ENCODE results near the gene HRH3.

Gene HRH3

DNA sequence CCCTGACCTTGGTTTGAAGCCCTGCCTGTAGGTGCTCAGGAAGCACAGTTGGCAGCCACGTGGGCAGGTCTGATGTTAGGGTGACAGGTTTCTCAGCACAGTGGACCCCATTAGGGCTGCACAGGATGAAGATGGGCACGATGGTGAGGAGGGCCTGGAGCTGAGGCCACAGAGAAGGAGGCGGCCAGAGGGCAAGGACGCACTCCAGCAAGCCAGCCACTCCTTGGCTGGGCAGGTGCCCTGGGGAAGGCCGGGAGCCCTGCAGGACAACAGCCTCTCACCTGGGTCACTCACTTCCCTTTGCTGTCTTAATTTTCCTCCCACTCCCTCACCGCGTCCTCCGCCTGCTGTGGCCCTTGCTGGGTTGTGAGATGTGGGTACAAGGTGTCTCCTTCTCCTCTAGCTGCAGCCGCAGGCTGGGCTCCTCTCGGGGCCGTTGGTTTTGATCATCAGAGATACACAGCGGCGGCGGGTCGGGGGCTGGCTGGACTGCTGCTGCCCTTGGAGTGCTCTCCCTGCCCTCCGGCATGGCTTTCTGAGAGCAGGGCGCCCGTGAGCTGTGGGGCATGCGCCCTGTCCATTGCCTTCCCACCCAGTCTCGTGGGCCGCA, 23.9 kb upstream of the HRH3 start:
- DNase-seq = no peak

DNA sequence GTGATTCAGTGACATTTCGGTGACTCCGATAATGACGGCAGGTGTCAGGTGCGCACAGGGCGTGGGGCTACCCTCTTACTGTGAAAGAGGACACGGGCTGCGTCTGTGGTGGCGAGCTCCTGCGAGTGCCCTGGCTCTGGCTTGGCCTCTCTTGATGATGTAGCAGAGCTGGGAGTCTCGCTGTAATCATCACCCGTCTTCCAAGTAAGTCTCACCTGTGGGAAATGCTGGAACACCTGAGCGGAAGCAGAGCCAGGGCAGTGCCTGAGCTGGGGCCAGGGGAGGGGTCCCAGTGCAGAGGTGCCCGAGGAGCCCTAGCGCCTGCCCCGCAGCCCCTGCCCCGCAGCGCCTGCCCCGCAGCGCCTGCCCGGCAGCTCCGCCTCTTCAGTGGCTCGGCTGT, 23.0 kb upstream of the HRH3 start:
- DNase-seq = no peak

DNA sequence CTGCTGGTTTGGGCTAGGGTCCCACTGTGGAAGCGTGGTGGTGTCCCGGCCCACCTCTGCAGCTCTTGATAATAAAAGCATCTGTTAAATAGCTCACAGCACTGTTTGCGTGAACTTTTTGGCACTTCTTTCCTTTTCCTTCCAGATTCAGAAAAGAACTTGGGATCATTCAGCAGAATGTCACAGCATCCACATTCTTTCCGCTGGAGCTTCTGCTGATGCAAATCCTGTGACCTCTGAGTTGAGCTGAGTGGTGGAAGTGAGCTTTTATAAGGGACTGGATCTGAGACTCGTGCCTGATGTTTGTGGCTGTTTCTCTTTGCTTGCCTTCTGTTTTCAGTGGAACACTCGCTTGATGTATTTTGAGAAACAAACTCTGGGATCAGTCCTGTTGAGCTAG, 22.1 kb upstream of the HRH3 start:
- no peak for DNase-seq

DNA sequence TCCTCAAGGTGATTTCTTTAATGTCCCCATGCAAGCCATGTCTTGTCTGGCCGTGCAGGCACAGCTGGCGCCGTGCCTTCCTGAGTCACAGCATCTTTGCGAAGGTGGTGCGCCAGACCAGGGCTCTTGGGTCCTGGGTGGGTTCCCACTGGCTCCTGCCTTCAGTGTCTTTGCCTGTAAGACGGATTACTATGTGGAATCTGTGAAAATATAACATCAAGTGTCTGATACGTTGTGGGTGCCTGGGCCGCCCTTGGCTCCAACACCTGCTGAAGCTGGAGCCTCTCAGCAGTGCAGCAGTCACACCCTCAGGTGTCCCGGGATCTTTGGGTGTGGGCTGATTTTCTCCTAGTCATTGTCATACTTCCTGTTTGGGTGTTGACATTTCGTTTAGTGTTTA, 21.4 kb upstream of the HRH3 start:
- DNase-seq = no peak

DNA sequence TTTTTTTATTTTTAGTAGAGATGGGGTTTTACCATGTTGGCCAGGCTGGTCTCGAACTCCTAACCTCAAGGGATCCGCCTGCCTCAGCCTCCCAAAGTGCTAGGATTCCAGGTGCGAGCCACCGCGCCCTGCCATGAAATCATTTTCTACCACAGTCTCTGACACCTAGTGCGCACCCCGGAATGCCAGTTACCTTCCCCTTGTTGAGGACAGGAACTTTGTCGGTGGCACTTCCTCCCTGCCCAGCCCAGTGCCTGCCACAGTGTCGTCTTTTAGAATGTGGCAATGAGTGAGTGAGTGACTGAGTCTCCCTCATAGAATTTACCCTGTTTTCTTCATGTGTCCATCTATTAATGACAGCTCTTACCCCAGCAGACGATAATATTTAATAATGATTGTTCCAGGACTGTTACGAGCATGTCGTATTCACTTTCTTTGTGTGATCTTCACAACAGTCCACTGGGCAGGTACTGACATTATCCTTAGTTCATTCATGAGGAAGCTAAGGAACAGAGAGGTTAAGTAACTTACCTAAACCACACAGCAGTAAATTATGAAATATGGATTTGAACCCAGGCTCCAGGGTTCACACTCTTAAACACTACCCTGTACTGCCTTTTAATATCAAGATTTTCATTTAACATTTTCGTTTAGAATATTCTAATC, 20.1 kb upstream of the HRH3 start:
- no peak for DNase-seq

DNA sequence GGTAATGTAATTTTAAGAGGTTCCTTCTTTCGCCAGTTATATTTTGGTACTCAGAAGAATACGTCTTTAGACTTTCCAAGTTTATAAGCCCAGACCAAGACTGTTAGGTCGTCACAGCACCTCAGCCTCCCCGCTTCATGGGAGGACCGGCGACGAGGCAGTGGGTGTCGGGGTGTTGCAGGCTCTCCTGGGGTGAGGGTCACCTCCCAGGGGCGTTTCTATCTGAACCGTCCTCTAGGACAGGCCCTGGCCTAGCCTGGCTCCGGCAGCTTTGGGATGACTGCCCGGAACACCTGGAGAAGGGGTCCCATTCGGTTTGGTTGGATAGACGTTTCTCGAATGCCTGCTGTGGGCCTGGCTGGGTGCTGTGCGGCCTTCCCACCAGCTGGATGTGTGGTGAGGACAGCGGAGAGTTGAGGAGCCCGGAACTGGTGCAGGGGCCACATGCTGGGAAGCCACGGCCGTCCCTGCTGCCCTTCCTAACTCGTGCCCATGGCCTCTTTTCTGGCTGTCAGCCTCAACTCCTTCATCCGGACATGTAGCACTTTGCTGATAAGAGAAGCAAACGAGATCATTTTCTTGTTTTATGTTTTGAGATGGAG, 19.3 kb upstream of the HRH3 start:
- no peak for DNase-seq

GRCh38 chr20:62238569-62239277, 18.6 kb upstream of the HRH3 start:
- no peak for DNase-seq

DNA sequence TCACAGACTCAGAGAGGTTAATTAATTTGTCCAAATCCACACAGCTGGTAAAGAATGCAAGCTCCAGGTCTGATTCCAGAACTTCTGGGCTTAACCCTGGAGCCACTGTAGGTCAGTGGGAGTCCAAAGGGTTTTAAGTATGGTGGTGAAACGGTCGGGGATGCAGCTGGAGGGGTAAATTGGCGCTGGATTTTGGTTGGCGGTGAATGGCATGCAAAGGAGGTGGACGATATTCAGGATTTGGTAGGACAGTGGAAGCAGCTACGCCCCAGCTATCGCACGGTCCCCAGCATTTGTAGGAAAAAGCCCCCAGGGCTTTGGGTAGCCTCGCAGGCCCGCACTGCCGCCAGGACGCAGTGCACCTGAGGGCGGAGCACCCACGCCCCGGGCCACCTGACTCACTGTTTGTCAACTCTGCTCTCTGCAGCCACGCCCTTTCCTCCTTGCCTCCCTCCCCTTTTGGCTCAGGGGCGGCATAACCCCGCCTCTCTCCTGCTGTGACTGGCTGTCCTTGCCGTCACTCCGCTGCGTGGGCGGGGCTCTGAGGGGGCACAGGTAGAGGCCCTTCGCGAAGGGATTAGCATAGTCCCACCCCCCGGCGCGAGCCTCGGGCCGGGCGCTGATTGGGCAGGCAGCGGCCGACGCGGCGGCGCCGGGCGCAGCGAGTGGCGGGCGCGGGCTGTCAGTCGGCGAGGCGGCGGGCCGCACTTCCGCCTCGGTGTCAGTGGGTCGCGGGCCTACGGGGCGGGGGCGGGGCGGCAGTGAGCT, 17.9 kb upstream of the HRH3 start, which contains the start of gene OSBPL2:
TSS of gene OSBPL2 (plus strand) at position 721 of the 768 bp plus-strand sequence. CDS start 17,664 bp downstream, outside the sequence.
- DNase-seq = peak; percentile 99

DNA sequence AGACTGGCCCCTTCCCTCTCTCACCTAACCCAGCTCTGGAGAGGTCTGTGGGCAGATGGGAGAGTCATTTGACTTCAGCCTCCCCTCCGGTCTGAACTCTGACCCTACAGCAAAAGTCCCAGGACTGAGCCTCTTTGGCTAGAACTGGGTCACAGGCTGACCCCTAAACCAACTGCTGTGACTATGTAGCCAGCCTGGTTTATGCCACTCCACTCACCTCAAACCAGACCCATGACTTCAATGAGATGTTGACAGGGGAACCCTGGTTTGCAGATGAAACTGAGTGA, 17.4 kb upstream of the HRH3 start:
- no peak for DNase-seq

DNA sequence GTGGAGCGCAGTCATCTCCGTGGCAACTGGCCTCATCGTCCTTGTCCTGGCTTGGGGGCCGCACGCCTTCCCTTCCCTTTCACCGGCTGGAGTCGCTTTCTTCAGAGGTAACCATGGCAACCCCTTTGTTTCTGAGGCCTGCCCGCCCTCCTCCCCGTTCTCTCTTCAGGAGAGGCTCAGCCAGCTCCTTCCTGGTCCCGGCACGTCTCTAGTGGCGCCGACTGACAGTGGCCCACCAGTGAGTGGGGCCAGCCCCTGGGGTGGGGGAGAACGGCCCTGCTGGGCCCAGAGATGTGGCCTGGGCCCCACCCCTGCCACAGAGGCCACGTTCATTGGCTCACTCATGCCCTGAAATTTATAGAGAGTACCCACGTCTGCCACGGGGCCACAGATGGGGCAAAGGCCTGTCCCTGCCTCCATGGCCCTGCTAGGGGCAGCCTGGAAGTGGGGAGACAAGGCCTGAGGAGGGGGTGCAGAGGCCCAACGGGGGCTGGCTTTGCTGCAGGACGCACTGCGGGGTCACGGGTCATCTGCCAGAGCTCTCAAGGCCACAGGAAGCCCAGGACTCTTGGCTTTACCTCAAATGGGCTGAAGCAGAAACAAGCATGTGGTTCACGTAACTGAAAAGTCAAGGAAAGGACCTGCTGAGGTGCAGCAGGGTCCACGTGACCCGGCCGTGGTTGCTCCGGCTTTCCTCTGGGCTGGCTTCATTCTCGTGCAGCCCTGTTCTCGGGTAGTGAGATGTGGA, 16.9 kb upstream of the HRH3 start:
- peak; percentile 9 for DNase-seq

DNA sequence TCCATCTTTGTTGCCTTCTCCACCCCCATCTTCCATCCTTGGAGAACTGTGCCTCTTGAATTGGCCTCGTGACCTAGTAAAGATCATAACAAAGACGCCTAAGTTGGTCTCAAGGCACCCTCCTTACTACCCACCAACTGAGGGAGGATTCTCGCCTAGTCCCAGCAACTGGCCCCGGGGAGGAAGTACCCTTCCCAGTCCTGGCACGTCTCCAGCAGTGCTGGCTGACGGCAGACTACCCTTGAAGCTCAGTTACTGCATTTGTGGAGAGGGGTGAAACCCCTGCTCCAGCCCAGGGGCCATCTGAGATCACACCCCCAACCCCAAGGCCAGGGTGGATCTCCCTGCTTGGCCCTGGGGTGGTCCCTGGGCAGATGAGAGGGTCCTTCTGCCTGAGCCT, 16.1 kb upstream of the HRH3 start:
- DNase-seq = no peak

DNA sequence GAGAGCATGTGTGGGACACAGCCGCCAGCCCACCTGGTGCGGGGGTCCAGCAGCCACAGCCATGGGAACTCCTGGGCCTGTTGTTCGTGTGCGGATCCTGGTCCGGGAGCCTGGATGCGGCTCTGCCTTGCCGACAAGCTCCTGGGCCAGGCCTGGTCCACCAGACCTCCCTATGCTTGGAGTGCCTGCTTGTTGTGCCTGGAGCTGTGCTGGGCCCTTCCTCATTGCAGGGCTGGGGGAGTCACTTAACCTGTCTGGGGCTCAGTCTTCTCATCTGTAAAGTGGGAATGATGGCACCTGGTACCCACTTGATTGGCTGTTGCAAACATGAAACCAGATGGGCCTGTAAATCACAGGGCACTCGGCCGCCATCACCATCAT, 15.7 kb upstream of the HRH3 start:
- DNase-seq = no peak

- no peak for DNase-seq
These were observed 15.1 kb upstream of the HRH3 start for GRCh38 chr20:62235001-62235776.

GRCh38 chr20:62234339-62234738, 14.3 kb upstream of the HRH3 start:
- DNase-seq = no peak

GRCh38 chr20:62233684-62234083, 13.6 kb upstream of the HRH3 start:
- DNase-seq = no peak

- DNase-seq = no peak
These were observed 12.9 kb upstream of the HRH3 start for GRCh38 chr20:62232770-62233645.

GRCh38 chr20:62232194-62232593, 12.1 kb upstream of the HRH3 start:
- DNase-seq = no peak

- no peak for DNase-seq
These were observed 11.2 kb upstream of the HRH3 start for GRCh38 chr20:62231292-62231691.

DNA sequence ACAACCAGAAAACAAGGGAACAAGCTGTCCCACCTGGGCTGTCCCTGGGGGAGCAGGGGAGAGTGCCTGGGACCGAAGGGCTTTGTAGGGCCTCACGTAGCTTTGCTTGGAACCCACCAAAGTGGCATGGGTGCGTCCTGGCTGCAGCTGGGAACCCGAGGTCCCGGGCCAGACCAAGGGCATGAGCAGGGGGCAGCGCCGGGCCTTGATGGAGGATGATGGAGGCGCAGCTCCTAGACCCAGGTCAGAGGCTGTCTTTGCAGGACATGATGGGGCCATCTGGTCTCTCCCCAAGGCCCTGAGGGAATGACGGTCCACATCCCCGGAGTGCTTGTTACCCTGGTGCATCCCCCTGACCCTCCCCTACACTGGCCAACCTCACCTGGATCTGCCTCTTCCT, 10.6 kb upstream of the HRH3 start:
- no peak for DNase-seq

DNA sequence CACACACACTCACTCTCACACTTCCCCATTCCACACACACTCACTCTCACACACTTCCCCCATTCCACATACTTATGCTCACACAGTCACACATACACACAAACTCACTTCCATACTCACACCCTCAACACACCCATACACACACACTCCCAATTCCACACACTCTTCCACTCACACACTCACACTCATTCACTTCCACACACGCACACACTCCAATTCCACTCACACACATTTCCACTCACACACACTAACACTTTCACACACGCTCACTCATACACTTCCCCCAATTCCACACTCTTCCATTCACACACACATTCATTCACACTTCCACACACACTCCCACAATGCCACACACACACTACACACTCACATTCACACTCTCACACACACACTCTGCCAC, 10.2 kb upstream of the HRH3 start:
- DNase-seq = no peak

DNA sequence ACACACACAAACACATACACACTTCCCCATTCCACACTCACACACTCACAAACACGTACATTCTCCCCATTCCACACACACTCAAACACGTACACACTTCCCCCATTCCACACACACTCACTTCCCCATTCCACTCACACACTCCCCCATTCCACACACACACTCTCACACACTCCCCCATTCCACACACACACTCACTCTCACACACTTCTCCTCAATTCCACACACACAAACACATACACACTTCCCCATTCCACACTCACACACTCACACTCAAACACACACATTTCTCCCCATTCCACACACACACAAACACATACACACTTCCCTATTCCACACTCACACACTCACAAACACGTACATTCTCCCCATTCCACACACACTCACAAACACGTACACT, 9.6 kb upstream of the HRH3 start:
- no peak for DNase-seq
